Measurements from ENCODE around the gene DCUN1D1.

DCUN1D1 gene

GRCh38 chr3:182978387-182978786 is 2.0 kb downstream of the DCUN1D1 start:
- H3K27me3 ChIP-seq (ENCODE audit: control insufficient read depth, insufficient read depth, low read length), result no peaks in the 10 kb centered on the region
- no peaks in the 10 kb centered on the region for H3K9me3 ChIP-seq (ENCODE audit: control insufficient read depth, low read length)
- peak overlapping the region; percentile 96 for H3K4me2 ChIP-seq (ENCODE audit: low read length)
- no peaks in the 10 kb centered on the region for H3K36me3 ChIP-seq (ENCODE audit: control insufficient read depth, insufficient read depth, low read length)
- no peak overlapping the region for H2AFZ ChIP-seq
- peaks cover 25% of the 10 kb centered on the region for H3K79me2 ChIP-seq
- no peak overlapping the region for H3K9ac ChIP-seq
- no peak overlapping the region for H3K4me3 ChIP-seq (ENCODE audit: low read depth, low read length)
- no peak overlapping the region for H3K27ac ChIP-seq
- peaks cover 4% of the 10 kb centered on the region for H3K4me1 ChIP-seq
- TF ChIP-seq CTCF (IDR thresholded peaks at IDR 0.05), result no peak

- Histone ChIP-seq H3K4me1 (peaks cover under 1% of the 10 kb centered on the region), H2AFZ (no peak overlapping the region), H3K9me3 (ENCODE audit: control insufficient read depth, low read length) (no peaks in the 10 kb centered on the region), H3K9ac (no peak overlapping the region), H3K27ac (no peak overlapping the region), H3K4me3 (ENCODE audit: low read depth, low read length) (no peak overlapping the region), H3K4me2 (ENCODE audit: low read length) (no peak overlapping the region), H3K27me3 (ENCODE audit: control insufficient read depth, insufficient read depth, low read length) (no peaks in the 10 kb centered on the region), H3K36me3 (ENCODE audit: control insufficient read depth, insufficient read depth, low read length) (no peaks in the 10 kb centered on the region), H3K79me2 (peaks cover 26% of the 10 kb centered on the region)
- TF ChIP-seq CTCF (IDR thresholded peaks at IDR 0.05), result no peak
Observed at GRCh38 chr3:182973047-182973446, 7.3 kb downstream of the DCUN1D1 start.

GRCh38 chr3:182972387-182972786 is 8.0 kb downstream of the DCUN1D1 start:
- no peak for TF ChIP-seq CTCF (IDR thresholded peaks at IDR 0.05)
- peaks cover 28% of the 10 kb centered on the region for H3K79me2 ChIP-seq
- H3K4me2 ChIP-seq (ENCODE audit: low read length), result no peak overlapping the region
- no peaks in the 10 kb centered on the region for H3K36me3 ChIP-seq (ENCODE audit: control insufficient read depth, insufficient read depth, low read length)
- no peak overlapping the region for H2AFZ ChIP-seq
- H3K4me1 ChIP-seq, result peaks cover 6% of the 10 kb centered on the region
- no peak overlapping the region for H3K9ac ChIP-seq
- no peak overlapping the region for H3K27ac ChIP-seq
- no peak overlapping the region for H3K4me3 ChIP-seq (ENCODE audit: low read depth, low read length)
- H3K9me3 ChIP-seq (ENCODE audit: control insufficient read depth, low read length), result no peaks in the 10 kb centered on the region
- no peaks in the 10 kb centered on the region for H3K27me3 ChIP-seq (ENCODE audit: control insufficient read depth, insufficient read depth, low read length)

GRCh38 chr3:182971637-182972036 is 8.7 kb downstream of the DCUN1D1 start:
- no peak for TF ChIP-seq CTCF (IDR thresholded peaks at IDR 0.05)
- Histone ChIP-seq H3K9ac (no peak overlapping the region), H3K4me2 (ENCODE audit: low read length) (no peak overlapping the region), H3K27ac (no peak overlapping the region), H3K9me3 (ENCODE audit: control insufficient read depth, low read length) (no peaks in the 10 kb centered on the region), H3K36me3 (ENCODE audit: control insufficient read depth, insufficient read depth, low read length) (no peaks in the 10 kb centered on the region), H3K27me3 (ENCODE audit: control insufficient read depth, insufficient read depth, low read length) (no peaks in the 10 kb centered on the region), H2AFZ (no peak overlapping the region), H3K4me1 (peaks cover 6% of the 10 kb centered on the region), H3K4me3 (ENCODE audit: low read depth, low read length) (no peak overlapping the region), H3K79me2 (peaks cover 27% of the 10 kb centered on the region)

- Histone ChIP-seq H3K4me1 (peaks cover 6% of the 10 kb centered on the region), H3K9ac (no peak overlapping the region), H3K27ac (no peak overlapping the region), H3K4me3 (ENCODE audit: low read depth, low read length) (no peak overlapping the region), H3K79me2 (peaks cover 25% of the 10 kb centered on the region), H3K9me3 (ENCODE audit: control insufficient read depth, low read length) (no peaks in the 10 kb centered on the region), H3K27me3 (ENCODE audit: control insufficient read depth, insufficient read depth, low read length) (no peaks in the 10 kb centered on the region), H2AFZ (no peak overlapping the region), H3K4me2 (ENCODE audit: low read length) (no peak overlapping the region), H3K36me3 (ENCODE audit: control insufficient read depth, insufficient read depth, low read length) (no peaks in the 10 kb centered on the region)
- no peak for TF ChIP-seq CTCF (IDR thresholded peaks at IDR 0.05)
Observed at GRCh38 chr3:182970811-182971418, 9.4 kb downstream of the DCUN1D1 start.
